ENCODE data around the gene SYT15. TPM values are rescaled to one million over a fixed set of nuclear protein-coding genes. Genes with fewer than 3 reads are reported as not detected.

The SYT15 gene
- total and polyA plus RNA-seq, 2 of the 4 experiments (the other 2 are of a cell fraction), result 0.54 to 0.68 TPM

DNA sequence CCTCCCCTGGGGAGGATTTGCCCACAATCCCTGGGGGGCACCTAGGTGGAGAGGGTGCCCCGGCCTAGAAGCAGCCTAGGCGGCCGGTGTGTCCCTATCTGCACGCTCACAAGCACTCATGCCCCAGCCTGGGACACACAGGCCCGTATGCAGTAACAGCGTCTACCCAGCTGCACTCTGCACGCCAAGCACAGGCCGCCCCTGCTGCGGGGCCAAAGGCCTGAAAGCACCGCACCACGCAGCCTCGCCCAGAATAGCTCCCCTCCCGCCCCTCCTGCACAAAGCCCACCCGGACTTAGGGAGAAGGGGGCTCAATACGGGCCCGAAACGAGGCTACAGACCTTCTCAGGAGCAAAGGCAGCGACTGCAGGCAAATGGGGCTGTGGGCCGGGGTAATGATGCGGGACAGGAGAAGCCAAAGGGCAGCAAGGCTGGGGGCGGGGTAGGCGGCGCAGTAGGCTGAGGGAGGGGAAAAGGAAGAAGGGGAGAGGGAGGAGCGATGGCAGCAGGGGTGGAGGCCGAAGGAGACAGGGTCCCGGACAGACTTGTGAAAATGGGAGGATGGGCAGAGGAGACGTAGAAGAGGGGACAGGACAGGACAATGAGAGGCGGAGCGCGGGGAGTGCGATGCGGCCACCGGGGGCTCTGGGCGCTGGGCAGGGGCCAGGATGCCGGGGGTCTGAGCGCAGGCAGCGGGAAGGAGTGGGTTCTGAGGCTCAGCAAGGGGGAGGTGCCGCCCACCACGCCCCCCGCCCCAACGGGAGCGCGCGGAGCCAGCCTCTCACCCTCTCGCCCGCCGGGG lies 23.0 kb upstream of the SYT15 start:
- Histone ChIP-seq H3K9ac (ENCODE audit: low read depth, low read length) (no peak overlapping the region), H2BK20ac (ENCODE audit: low read depth, low read length) (no peak overlapping the region), H3K9me1 (ENCODE audit: insufficient read depth, low read length) (no peaks in the 10 kb centered on the region; the same call in 1 of the 2 replicates), H4K91ac (ENCODE audit: insufficient read depth, low read depth, low read length) (no peak overlapping the region), H3K14ac (replicated peaks; ENCODE audit: low read depth, low read length) (no peak overlapping the region), H4K20me1 (ENCODE audit: insufficient read depth, low read length) (no peaks in the 10 kb centered on the region), H3K79me1 (ENCODE audit: low read depth in 1 of 2, low read length in 2 of 2) (no peaks in the 10 kb centered on the region), H3K9me3 (ENCODE audit: control insufficient read depth, insufficient read depth, low read length) (no peaks in the 10 kb centered on the region), H4K5ac (ENCODE audit: low read depth, low read length) (no peak overlapping the region), H3K36me3 (ENCODE audit: control insufficient read depth, insufficient read depth, low read length) (no peaks in the 10 kb centered on the region), H3K4ac (ENCODE audit: low read depth, low read length) (no peak overlapping the region), H3K27me3 (ENCODE audit: control insufficient read depth, insufficient read depth, low read length) (peaks cover 74% of the 10 kb centered on the region), H2AFZ (replicated peaks; ENCODE audit: low read length, poor library complexity) (peak overlapping the region; percentile 69), H3K4me1 (ENCODE audit: control insufficient read depth, insufficient read depth, low read length) (no peaks in the 10 kb centered on the region; the same call in 1 of the 2 replicates), H4K8ac (ENCODE audit: low read depth in 2 of 2, low read length in 2 of 2) (no peak overlapping the region), H2BK120ac (ENCODE audit: low read depth, low read length) (no peak overlapping the region), H2BK5ac (ENCODE audit: low read depth, low read length, poor library complexity, severe bottlenecking) (no peak overlapping the region), H3K4me2 (ENCODE audit: low read depth, low read length) (peak overlapping the region; percentile 22; the same call in 1 of the 2 replicates), H3K56ac (ENCODE audit: extremely low read depth, insufficient read depth, low read length) (no peak overlapping the region), H3K4me3 (ENCODE audit: insufficient read depth, low read depth, low read length) (peak overlapping the region; percentile 15), H2AK9ac (replicated peaks; ENCODE audit: low read depth, low read length, poor library complexity) (no peak overlapping the region), H2BK15ac (ENCODE audit: low read depth, low read length) (no peak overlapping the region), H3K23ac (ENCODE audit: low read depth, low read length) (no peak overlapping the region), H3K18ac (ENCODE audit: low read depth, low read length) (no peak overlapping the region), H3K27ac (ENCODE audit: insufficient read depth, low read length) (no peak overlapping the region), H2AK5ac (ENCODE audit: low read depth, low read length) (no peak overlapping the region)
- TF ChIP-seq RAD21 (IDR thresholded peaks at IDR 0.05; ENCODE audit: low read length), result no peak
- TF ChIP-seq MAFK (IDR thresholded peaks at IDR 0.05; ENCODE audit: low read depth, low read length), result no peak
- no peak for TF ChIP-seq POLR2A (IDR thresholded peaks at IDR 0.05; ENCODE audit: low read depth, low read length)
- TF ChIP-seq, protein P1, sequence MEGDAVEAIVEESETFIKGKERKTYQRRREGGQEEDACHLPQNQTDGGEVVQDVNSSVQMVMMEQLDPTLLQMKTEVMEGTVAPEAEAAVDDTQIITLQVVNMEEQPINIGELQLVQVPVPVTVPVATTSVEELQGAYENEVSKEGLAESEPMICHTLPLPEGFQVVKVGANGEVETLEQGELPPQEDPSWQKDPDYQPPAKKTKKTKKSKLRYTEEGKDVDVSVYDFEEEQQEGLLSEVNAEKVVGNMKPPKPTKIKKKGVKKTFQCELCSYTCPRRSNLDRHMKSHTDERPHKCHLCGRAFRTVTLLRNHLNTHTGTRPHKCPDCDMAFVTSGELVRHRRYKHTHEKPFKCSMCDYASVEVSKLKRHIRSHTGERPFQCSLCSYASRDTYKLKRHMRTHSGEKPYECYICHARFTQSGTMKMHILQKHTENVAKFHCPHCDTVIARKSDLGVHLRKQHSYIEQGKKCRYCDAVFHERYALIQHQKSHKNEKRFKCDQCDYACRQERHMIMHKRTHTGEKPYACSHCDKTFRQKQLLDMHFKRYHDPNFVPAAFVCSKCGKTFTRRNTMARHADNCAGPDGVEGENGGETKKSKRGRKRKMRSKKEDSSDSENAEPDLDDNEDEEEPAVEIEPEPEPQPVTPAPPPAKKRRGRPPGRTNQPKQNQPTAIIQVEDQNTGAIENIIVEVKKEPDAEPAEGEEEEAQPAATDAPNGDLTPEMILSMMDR (conservative IDR thresholded peaks at IDR 0.05; ENCODE audit: low read depth, low read length), result no peak
- TF ChIP-seq, protein P2, sequence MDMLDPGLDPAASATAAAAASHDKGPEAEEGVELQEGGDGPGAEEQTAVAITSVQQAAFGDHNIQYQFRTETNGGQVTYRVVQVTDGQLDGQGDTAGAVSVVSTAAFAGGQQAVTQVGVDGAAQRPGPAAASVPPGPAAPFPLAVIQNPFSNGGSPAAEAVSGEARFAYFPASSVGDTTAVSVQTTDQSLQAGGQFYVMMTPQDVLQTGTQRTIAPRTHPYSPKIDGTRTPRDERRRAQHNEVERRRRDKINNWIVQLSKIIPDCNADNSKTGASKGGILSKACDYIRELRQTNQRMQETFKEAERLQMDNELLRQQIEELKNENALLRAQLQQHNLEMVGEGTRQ (IDR thresholded peaks at IDR 0.05; ENCODE audit: low read depth, low read length), result no peak
- TF ChIP-seq BHLHE40 (IDR thresholded peaks at IDR 0.05; ENCODE audit: low read depth, low read length), result no peak
- TF ChIP-seq SMC3 (IDR thresholded peaks at IDR 0.05; ENCODE audit: low read depth, low read length), result no peak
- WGBS, 2 experiments (ENCODE audit: extremely low coverage in 2 of 2, insufficient read length in 1 of 2), result 28% methylated on average over 34 of the region's 47 CpGs; no CpG with 5 or more reads in 1 of the 2 experiments
- dilution Hi-C loops (cut with HindIII; ENCODE audit: low sequenced_read_pairs, unreplicated experiment), result no loop called here
- intact Hi-C loops (cut with micrococcal nuclease), result no loop called here
- CTCF ChIA-PET, result no interaction called here
- POLR2A ChIA-PET (ENCODE audit: unreplicated experiment), result no interaction called here
- in situ Hi-C loops (cut with MboI; ENCODE audit: low sequenced_read_pairs), result no loop called here
- BruUV-seq (replicated peaks), result no TSS peak
- DNase-seq (no peak), ATAC-seq (ENCODE audit: low read depth) (peak; percentile 6; the same call in 1 of the 2 replicates)

Measured in IMR-90 (cell line).